GM12878 (cell line): ENCODE measurements around the gene SLC13A4. TPM values are rescaled to one million over a fixed set of nuclear protein-coding genes. Genes with fewer than 3 reads are reported as not detected.

ENCODE experiments used
- ATAC-seq: fragments of 200-7000 bp; cut with Tn5 transposase; 3 replicates; pipeline ENCODE4 v1.9.1; 2020; ENCODE audit warnings: mild to moderate bottlenecking, moderate library complexity
- BruUV-seq: library from RNA; stranded (reverse); fragments of 400-500 nt; replicated peaks from 2 replicates; lab custom pipeline; 2021; lab: Mats Ljungman, UMichigan
- CTCF ChIA-PET: fragments of 300-600 bp; sonication (Branson Sonifier 250); formaldehyde crosslinking; extraction: SDS; loops from one replicate; lab custom pipeline; 2021; ENCODE audit warnings: inconsistent platforms; lab: Yijun Ruan, JAX
- POLR2A ChIA-PET: fragments of 350-600 bp; formaldehyde crosslinking; extraction: SDS; loops from one replicate; lab custom pipeline; 2021; ENCODE audit warnings: inconsistent platforms; lab: Charles Lee
- RAD21 ChIA-PET: fragments of 300-600 bp; sonication (Branson Sonifier 250); formaldehyde crosslinking; loops from one replicate; lab custom pipeline; 2023; ENCODE audit warnings: antibody characterized with exemption; ENCODE audit not compliant: unreplicated experiment; lab: Charles Lee
- SMC1A ChIA-PET: fragments of 300-600 bp; sonication (Branson Sonifier 250); formaldehyde crosslinking; loops from one replicate; lab custom pipeline; 2023; ENCODE audit not compliant: unreplicated experiment, uncharacterized antibody; lab: Charles Lee
- DNase-seq: peaks from one replicate; pipeline ENCODE4 v3.0.0-alpha.2; 2011; ENCODE audit warnings: low read depth, low spot score
- FAIRE-seq: peaks from 3 replicates; lab custom pipeline; 2011; peaks lifted over from hg19 to GRCh38; lab: Jason Lieb, UNC
- H2AFZ ChIP-seq: 2 replicates; pipeline ENCODE4 v1.6.0; 2011; ENCODE audit warnings: low read depth, low read length, control low read depth; ENCODE audit not compliant: control insufficient read depth
- H3K27ac ChIP-seq: 2 replicates; pipeline ENCODE4 v1.5.1; 2011; ENCODE audit warnings: control low read depth; ENCODE audit not compliant: control insufficient read depth, insufficient read depth
- H3K27me3 ChIP-seq, 2 experiments: replicated peaks in 1 of 2; 2 replicates each; pipeline versions ENCODE4 v1.6.0 to v1.6.1; 2011; ENCODE audit warnings: low read length in 1 of 2; ENCODE audit not compliant: control insufficient read depth in 2 of 2, insufficient read depth in 2 of 2
- H3K36me3 ChIP-seq, 2 experiments: 2 replicates each; pipeline ENCODE4 v1.5.1; 2011; ENCODE audit warnings: low read length in 1 of 2; ENCODE audit not compliant: control insufficient read depth in 2 of 2, insufficient read depth in 2 of 2
- H3K4me1 ChIP-seq: 2 replicates; pipeline ENCODE4 v1.6.1; 2011; ENCODE audit warnings: mild to moderate bottlenecking, low read length, moderate library complexity, mixed read lengths; ENCODE audit not compliant: control insufficient read depth, insufficient read depth
- H3K4me2 ChIP-seq: 2 replicates; pipeline ENCODE4 v1.6.0; 2011; ENCODE audit warnings: control low read depth; ENCODE audit not compliant: control insufficient read depth, insufficient read depth
- H3K4me3 ChIP-seq: fragments of 200-600 bp; sonication (generic); 2 replicates; pipeline ENCODE4 v1.5.1; 2016
- H3K79me2 ChIP-seq: 2 replicates; pipeline ENCODE4 v1.6.0; 2011; ENCODE audit warnings: low read length; ENCODE audit not compliant: control insufficient read depth, insufficient read depth
- H3K9ac ChIP-seq: 2 replicates; pipeline ENCODE4 v1.8.0; 2011; ENCODE audit warnings: low read length, control low read depth, mixed read lengths; ENCODE audit not compliant: control insufficient read depth, insufficient read depth
- H3K9me3 ChIP-seq: replicated peaks from 3 replicates; pipeline ENCODE4 v1.5.1; 2011; ENCODE audit warnings: mild to moderate bottlenecking, low read length; ENCODE audit not compliant: control insufficient read depth, insufficient read depth
- H4K20me1 ChIP-seq: 2 replicates; pipeline ENCODE4 v1.6.0; 2011; ENCODE audit not compliant: control insufficient read depth, insufficient read depth
- BCL11A ChIP-seq: IDR thresholded peaks from 2 replicates; pipeline ENCODE4 v1.6.1; 2011; ENCODE audit warnings: low read depth, low read length
- CBFB ChIP-seq: IDR thresholded peaks from 2 replicates; pipeline ENCODE4 v1.6.1; 2016; ENCODE audit warnings: antibody characterized with exemption, low read depth
- CBX3 ChIP-seq: fragments of 200-600 bp; sonication (generic); IDR thresholded peaks from 2 replicates; pipeline ENCODE4 v1.6.1; 2016; ENCODE audit warnings: low read depth, borderline replicate concordance
- GATAD2B ChIP-seq: fragments of 450-650 bp; conservative IDR thresholded peaks from 2 replicates; pipeline ENCODE4 v1.6.1; 2017; ENCODE audit warnings: low read depth, mild to moderate bottlenecking, moderate library complexity
- IKZF1 ChIP-seq: fragments of 450-650 bp; conservative IDR thresholded peaks from 2 replicates; pipeline ENCODE4 v1.6.1; 2017; ENCODE audit warnings: antibody characterized with exemption, mild to moderate bottlenecking
- LARP7 ChIP-seq: fragments of 450-650 bp; IDR thresholded peaks from 2 replicates; pipeline ENCODE4 v1.6.1; 2017; ENCODE audit warnings: mild to moderate bottlenecking
- NFYB ChIP-seq: IDR thresholded peaks from 2 replicates; pipeline ENCODE4 v1.6.1; 2011; ENCODE audit warnings: low read depth, mild to moderate bottlenecking, low read length, improper control_type of control experiment, moderate library complexity; ENCODE audit not compliant: insufficient read depth
- PML ChIP-seq: IDR thresholded peaks from 2 replicates; pipeline ENCODE4 v1.6.1; 2012; ENCODE audit warnings: low read length, inconsistent platforms
- RAD51 ChIP-seq: fragments of 450-650 bp; IDR thresholded peaks from 2 replicates; pipeline ENCODE4 v1.6.1; 2016; ENCODE audit warnings: moderate library complexity, mild to moderate bottlenecking, inconsistent platforms
- SIN3A ChIP-seq: IDR thresholded peaks from 2 replicates; pipeline ENCODE4 v1.6.1; 2012; ENCODE audit warnings: low read depth, low read length, improper control_type of control experiment
- WGBS: methylation state at CpG from one replicate; pipeline ENCODE4 v1.1.6; 2016; ENCODE audit warnings: low lambda C conversion rate; ENCODE audit not compliant: insufficient replicate concordance, insufficient coverage; ENCODE audit errors: missing lambda C conversion rate; 5-methylcytosine and 5-hydroxymethylcytosine counted together
- in situ Hi-C: fragments of 300-500 bp; cut with MboI; formaldehyde crosslinking; loops from 9 replicates; pipeline ENCODE4 v1.14.3; 2018; ENCODE audit warnings: mixed read lengths
- intact Hi-C: fragments of 100-400 bp; cut with micrococcal nuclease; formaldehyde crosslinking; loops from one replicate; pipeline ENCODE4 v1.14.2; 2022; ENCODE audit not compliant: unreplicated experiment
- polyA plus RNA-seq, 11 experiments: library from polyadenylated mRNA; depleted of rRNA in 4 of 11; unstranded in 6 of 11; stranded (reverse) in 5 of 11; fragments of >200 nt; fragmentation: Nextera tagmentation in 4 of 11; fragmentation: Illumina TruSeq in 1 of 11; extraction: Ambion mirVana in 4 of 11; extraction: Trizol in 1 of 11; gene quantifications; 1 replicate in 1 of 11; 2 replicates in 10 of 11; pipeline versions ENCODE4 v1.2.1 to v1.2.3, GENCODE V29; 2011 to 2016; ENCODE audit warnings: inconsistent platforms in 2 of 11, missing spikeins in 2 of 11, low read depth in 1 of 11
- total RNA-seq, 4 experiments: library from RNA; depleted of rRNA in 3 of 4; stranded (reverse); fragments of >200 nt in 3 of 4; fragmentation: Illumina TruSeq in 1 of 4; extraction: Trizol in 1 of 4; gene quantifications; 2 replicates each; pipeline versions ENCODE4 v1.2.1 to v1.2.3, GENCODE V29; 2013 to 2021
- TF ChIP-seq, protein P1 (sequence below): IDR thresholded peaks from 2 replicates; pipeline ENCODE4 v1.6.1; 2012; ENCODE audit warnings: low read length, inconsistent platforms
- TF ChIP-seq, protein P2 (sequence below): fragments of 450-650 bp; IDR thresholded peaks from 2 replicates; pipeline ENCODE4 v1.6.1; 2016; ENCODE audit warnings: mild to moderate bottlenecking
- TF ChIP-seq, protein P3 (sequence below): IDR thresholded peaks from 2 replicates; pipeline ENCODE4 v1.6.1; 2011; ENCODE audit warnings: low read depth, low read length, improper control_type of control experiment, borderline replicate concordance

The SLC13A4 gene
- total and polyA plus RNA-seq, 10 of the 15 experiments (the other 5 are each of a cell fraction or from before 2014, with no cell fraction given): 0.14 to 0.23 (median 0.20) TPM; not detected in 7

DNA sequence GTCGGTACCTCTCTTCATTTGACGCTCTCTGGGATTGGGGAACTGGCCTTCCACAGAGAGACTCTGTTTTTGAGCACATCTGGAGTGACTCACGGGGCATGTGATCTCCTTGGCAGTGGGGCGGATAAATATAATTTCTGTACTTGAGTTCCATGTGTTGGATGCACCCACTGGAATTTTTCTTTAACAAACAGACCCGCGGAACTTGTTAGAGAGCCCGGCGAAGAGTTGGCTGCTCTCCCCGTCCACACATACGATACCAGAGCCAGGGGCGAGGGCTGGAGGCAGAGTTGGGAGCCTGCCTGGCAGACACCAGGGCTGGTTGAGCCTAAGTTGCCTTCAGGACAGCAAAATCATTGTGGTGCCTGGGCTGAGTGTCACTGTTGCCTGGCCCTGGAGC is 20.8 kb upstream of the SLC13A4 start, which contains the start of gene FAM180A:
Gene FAM180A, minus strand, starts transcription at position 44 of the 400 bp plus-strand sequence. CDS start 233 bp downstream, outside the sequence.
- CTCF ChIA-PET: interaction anchor here (1.0 kb wide), 1 partner anchor 29 kb away, joined by 3 read pairs; no protein-coding TSS in a partner anchor
- no peak within 1 kb of the TSS for H3K4me2 ChIP-seq
- ATAC-seq: no peak
- intact Hi-C loops: no loop called here
- H2AFZ ChIP-seq: no peak within 1 kb of the TSS
- H3K27me3 ChIP-seq: no peaks in the 10 kb centered on the region
- no peak within 1 kb of the TSS for H3K9ac ChIP-seq
- POLR2A ChIA-PET: no interaction called here
- SMC1A ChIA-PET: no interaction called here
- no peak for DNase-seq
- 52% methylated on average over 11 of the region's 11 CpGs for whole genome bisulfite sequencing
- no peaks in the 10 kb centered on the region for H4K20me1 ChIP-seq
- TF ChIP-seq CBX3: no peak
- TF ChIP-seq, protein P1, sequence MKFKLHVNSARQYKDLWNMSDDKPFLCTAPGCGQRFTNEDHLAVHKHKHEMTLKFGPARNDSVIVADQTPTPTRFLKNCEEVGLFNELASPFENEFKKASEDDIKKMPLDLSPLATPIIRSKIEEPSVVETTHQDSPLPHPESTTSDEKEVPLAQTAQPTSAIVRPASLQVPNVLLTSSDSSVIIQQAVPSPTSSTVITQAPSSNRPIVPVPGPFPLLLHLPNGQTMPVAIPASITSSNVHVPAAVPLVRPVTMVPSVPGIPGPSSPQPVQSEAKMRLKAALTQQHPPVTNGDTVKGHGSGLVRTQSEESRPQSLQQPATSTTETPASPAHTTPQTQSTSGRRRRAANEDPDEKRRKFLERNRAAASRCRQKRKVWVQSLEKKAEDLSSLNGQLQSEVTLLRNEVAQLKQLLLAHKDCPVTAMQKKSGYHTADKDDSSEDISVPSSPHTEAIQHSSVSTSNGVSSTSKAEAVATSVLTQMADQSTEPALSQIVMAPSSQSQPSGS: no peak
- in situ Hi-C loops: no loop called here
- no peak within 1 kb of the TSS for H3K4me3 ChIP-seq
- H3K79me2 ChIP-seq: no peaks in the 10 kb centered on the region
- H3K36me3 ChIP-seq: no peaks in the 10 kb centered on the region
- no peaks in the 10 kb centered on the region for H3K4me1 ChIP-seq
- no peaks in the 10 kb centered on the region for H3K9me3 ChIP-seq
- H3K27ac ChIP-seq: no peak within 1 kb of the TSS
- BruUV-seq: no TSS peak
- RAD21 ChIA-PET: no interaction called here
- no peak for FAIRE-seq

- Histone ChIP-seq H3K4me2 (no peak overlapping the region), H4K20me1 (no peaks in the 10 kb centered on the region), H3K27ac (no peak overlapping the region), H3K4me3 (no peak overlapping the region), H3K79me2 (no peaks in the 10 kb centered on the region), H3K27me3 (no peaks in the 10 kb centered on the region; a peak in 1 of 4 replicates), H2AFZ (no peak overlapping the region), H3K9ac (no peak overlapping the region), H3K9me3 (no peaks in the 10 kb centered on the region), H3K36me3 (no peaks in the 10 kb centered on the region), H3K4me1 (no peaks in the 10 kb centered on the region)
- ChIA-PET POLR2A (no interaction called here), CTCF (no interaction called here), RAD21 (no interaction called here), SMC1A (no interaction called here)
- DNase-seq (no peak), FAIRE-seq (no peak), ATAC-seq (no peak)
- no TSS peak for BruUV-seq
- intact Hi-C loops (no loop called here), in situ Hi-C loops (no loop called here)
- 79% methylated on average over 8 of the region's 8 CpGs for WGBS
- TF ChIP-seq RAD51 (no peak), IKZF1 (no peak), PML (no peak), NFYB (no peak), GATAD2B (no peak), BCL11A (no peak), SIN3A (no peak), CBFB (no peak), LARP7 (no peak)
- TF ChIP-seq, protein P2, sequence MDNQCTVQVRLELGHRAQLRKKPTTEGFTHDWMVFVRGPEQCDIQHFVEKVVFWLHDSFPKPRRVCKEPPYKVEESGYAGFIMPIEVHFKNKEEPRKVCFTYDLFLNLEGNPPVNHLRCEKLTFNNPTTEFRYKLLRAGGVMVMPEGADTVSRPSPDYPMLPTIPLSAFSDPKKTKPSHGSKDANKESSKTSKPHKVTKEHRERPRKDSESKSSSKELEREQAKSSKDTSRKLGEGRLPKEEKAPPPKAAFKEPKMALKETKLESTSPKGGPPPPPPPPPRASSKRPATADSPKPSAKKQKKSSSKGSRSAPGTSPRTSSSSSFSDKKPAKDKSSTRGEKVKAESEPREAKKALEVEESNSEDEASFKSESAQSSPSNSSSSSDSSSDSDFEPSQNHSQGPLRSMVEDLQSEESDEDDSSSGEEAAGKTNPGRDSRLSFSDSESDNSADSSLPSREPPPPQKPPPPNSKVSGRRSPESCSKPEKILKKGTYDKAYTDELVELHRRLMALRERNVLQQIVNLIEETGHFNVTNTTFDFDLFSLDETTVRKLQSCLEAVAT: no peak
- TF ChIP-seq, protein P3, sequence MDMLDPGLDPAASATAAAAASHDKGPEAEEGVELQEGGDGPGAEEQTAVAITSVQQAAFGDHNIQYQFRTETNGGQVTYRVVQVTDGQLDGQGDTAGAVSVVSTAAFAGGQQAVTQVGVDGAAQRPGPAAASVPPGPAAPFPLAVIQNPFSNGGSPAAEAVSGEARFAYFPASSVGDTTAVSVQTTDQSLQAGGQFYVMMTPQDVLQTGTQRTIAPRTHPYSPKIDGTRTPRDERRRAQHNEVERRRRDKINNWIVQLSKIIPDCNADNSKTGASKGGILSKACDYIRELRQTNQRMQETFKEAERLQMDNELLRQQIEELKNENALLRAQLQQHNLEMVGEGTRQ: no peak
Measured at GRCh38 chr7:135747366-135747765, 19.4 kb upstream of the SLC13A4 start.
